HPDE6-E6E7 (cell line): ENCODE results near the gene PAN2.
"Not testable (repeated sequence)": the region's sequence is repeated elsewhere in the genome, so short reads cannot be mapped to it uniquely, and the experiment has no call there.

Experiments
- DNase-seq: peaks from one replicate; pipeline ENCODE4 v3.0.0; 2011; ENCODE audit warnings: missing footprints; ENCODE audit errors: extremely low spot score

PAN2 gene

GRCh38 chr12:56307221-56307965 lies 26.4 kb downstream of the PAN2 start:
- DNase-seq, result no peak

GRCh38 chr12:56304872-56305590 lies 28.8 kb downstream of the PAN2 start:
- DNase-seq, result no peak

GRCh38 chr12:56304276-56304675 lies 29.5 kb downstream of the PAN2 start:
- DNase-seq, result no peak

GRCh38 chr12:56300644-56301464 lies 32.9 kb downstream of the PAN2 start:
- DNase-seq, result no peak

- DNase-seq, result peak; percentile 96
Measured at GRCh38 chr12:56299853-56300643, 33.8 kb downstream of the PAN2 start, which contains the start of gene CS. Gene CS, minus strand, starts transcription at chr12:56300330. Its CDS starts 129 bp downstream, at chr12:56300201.

- no peak for DNase-seq
Measured at GRCh38 chr12:56299308-56299852, 34.4 kb downstream of the PAN2 start.

GRCh38 chr12:56298828-56299227 lies 35.0 kb downstream of the PAN2 start:
- no peak for DNase-seq

GRCh38 chr12:56297400-56297799 lies 36.4 kb downstream of the PAN2 start:
- DNase-seq, result no peak

GRCh38 chr12:56296295-56296694 lies 37.5 kb downstream of the PAN2 start:
- no peak for DNase-seq

- no peak for DNase-seq
Measured at GRCh38 chr12:56293795-56294194, 40.0 kb downstream of the PAN2 start.

GRCh38 chr12:56288705-56289387 lies 45.0 kb downstream of the PAN2 start:
- DNase-seq, result no peak

GRCh38 chr12:56286044-56286830 lies 47.6 kb downstream of the PAN2 start:
- DNase-seq, result no peak

- not testable (repeated sequence) for DNase-seq
Measured at GRCh38 chr12:56284263-56284662, 49.5 kb downstream of the PAN2 start.

GRCh38 chr12:56282579-56282978 lies 51.2 kb downstream of the PAN2 start:
- DNase-seq, result no peak

GRCh38 chr12:56282030-56282429 lies 51.8 kb downstream of the PAN2 start:
- no peak for DNase-seq

GRCh38 chr12:56280849-56281248 lies 53.0 kb downstream of the PAN2 start:
- no peak for DNase-seq

GRCh38 chr12:56278905-56279304 lies 54.9 kb downstream of the PAN2 start:
- no peak for DNase-seq

GRCh38 chr12:56274299-56274698 lies 59.5 kb downstream of the PAN2 start:
- DNase-seq, result no peak

- DNase-seq, result not testable (repeated sequence)
Measured at GRCh38 chr12:56272468-56272867, 61.3 kb downstream of the PAN2 start.

GRCh38 chr12:56271031-56271430 lies 62.8 kb downstream of the PAN2 start:
- DNase-seq, result peak; percentile 38
